NT2/D1 (cell line): ENCODE data around the gene GHITM.
"Not testable (repeated sequence)": the region's sequence is repeated elsewhere in the genome, so short reads cannot be mapped to it uniquely, and the experiment has no call there.

Experiments used
- YY1 ChIP-seq: IDR thresholded peaks from 2 replicates; pipeline ENCODE4 v1.6.1; 2011; ENCODE audit not compliant: insufficient read length, insufficient read depth
- ZNF274 ChIP-seq: IDR thresholded peaks from 2 replicates; pipeline ENCODE4 v1.6.1; 2011; ENCODE audit warnings: mild to moderate bottlenecking, low read depth, low read length

DNA sequence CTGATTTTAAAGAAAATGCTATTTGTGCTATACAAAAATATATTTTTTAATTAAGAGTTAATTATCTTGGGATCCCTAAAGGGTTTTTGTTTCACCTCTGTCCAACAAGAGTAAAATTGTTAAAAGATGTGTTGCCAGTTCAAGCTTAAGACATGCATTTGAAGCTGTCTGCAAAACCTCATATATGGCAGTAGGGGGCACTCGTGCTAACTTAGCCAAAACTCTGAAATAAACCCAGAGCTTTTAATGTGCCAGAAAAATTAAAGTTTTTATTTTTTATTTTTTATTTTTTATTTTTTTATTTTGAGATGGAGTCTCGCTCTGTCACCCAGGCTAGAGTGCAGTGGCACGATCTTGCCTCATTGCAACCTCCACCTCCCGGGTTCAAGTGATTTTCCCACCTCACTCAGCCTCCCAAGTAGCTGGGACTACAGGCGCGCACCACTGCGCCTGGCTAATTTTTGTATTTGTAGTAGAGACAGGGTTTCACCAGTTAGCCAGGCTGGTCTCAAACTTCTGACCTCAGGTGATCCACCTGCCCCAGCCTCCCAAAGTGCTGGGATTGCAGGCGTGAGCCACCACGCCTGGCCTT lies 8.8 kb downstream of the GHITM start:
- not testable (repeated sequence) for TF ChIP-seq ZNF274, YY1
